B cell (primary cell): Measurements from ENCODE around the gene SRD5A1.

ENCODE experiments used
- EZH2 ChIP-seq: IDR thresholded peaks from 2 replicates; pipeline ENCODE4 v1.6.1; 2012; ENCODE audit warnings: borderline replicate concordance, low read depth, mild to moderate bottlenecking, moderate library complexity, low read length; ENCODE audit not compliant: insufficient read depth, poor library complexity, severe bottlenecking
- TF ChIP-seq, protein P1 (sequence below): fragments of 200-600 bp; IDR thresholded peaks from one replicate; pipeline ENCODE4 v1.8.0; 2022; ENCODE audit warnings: antibody characterized with exemption, mild to moderate bottlenecking

DNA sequence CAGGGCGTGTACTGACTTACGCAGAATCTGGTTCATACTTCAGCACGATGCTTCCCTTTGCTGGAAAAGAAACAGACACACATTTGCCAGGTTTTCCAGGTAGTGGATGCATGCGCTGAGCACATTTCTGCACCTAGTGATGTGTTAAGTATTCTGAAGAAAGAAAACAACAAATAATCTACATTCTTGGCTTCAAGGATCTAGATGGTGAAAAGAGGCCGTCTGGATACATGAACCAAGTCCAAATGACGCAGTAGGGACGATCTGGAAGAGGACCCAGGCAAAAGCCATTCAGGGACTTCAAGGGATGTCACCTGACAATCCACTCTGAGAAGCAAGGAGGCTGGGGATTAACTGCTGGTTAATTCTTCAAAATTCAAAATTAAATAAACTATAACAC lies 30.8 kb upstream of the SRD5A1 start:
- TF ChIP-seq, protein P1, sequence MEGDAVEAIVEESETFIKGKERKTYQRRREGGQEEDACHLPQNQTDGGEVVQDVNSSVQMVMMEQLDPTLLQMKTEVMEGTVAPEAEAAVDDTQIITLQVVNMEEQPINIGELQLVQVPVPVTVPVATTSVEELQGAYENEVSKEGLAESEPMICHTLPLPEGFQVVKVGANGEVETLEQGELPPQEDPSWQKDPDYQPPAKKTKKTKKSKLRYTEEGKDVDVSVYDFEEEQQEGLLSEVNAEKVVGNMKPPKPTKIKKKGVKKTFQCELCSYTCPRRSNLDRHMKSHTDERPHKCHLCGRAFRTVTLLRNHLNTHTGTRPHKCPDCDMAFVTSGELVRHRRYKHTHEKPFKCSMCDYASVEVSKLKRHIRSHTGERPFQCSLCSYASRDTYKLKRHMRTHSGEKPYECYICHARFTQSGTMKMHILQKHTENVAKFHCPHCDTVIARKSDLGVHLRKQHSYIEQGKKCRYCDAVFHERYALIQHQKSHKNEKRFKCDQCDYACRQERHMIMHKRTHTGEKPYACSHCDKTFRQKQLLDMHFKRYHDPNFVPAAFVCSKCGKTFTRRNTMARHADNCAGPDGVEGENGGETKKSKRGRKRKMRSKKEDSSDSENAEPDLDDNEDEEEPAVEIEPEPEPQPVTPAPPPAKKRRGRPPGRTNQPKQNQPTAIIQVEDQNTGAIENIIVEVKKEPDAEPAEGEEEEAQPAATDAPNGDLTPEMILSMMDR, result no peak
- TF ChIP-seq EZH2, result no peak
